Measurements from ENCODE around the gene KRTAP19-2. TPM values are rescaled to one million over a fixed set of nuclear protein-coding genes. Genes with fewer than 3 reads are reported as not detected.

KRTAP19-2 gene, protein sequence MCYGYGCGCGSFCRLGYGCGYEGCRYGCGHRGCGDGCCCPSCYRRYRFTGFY
- total RNA-seq (not detected), polyA plus RNA-seq (not detected)

DNA sequence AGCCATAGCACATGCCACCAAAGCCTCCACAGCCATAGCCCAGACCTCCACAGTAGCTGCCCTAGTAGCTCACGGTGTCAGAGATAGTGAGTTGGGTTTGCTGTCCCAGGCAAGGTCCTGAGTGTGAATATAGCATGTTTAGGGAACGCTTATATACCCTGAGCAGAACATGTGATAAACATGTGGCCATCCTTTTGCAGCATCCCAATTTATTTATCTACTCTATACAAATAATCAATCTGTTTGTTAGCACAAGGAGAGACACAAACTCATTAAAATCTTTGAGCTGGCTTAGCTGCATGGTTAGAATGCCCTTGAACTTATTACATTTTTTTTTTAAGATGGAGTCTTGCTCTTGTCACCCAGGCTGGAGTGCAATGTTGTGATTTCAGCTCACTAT, at the start of gene KRTAP19-2:
Gene KRTAP19-2 (minus strand): TSS at position 101 of the 400 bp plus-strand sequence. CDS start 88 bp downstream, at position 13.
- Histone ChIP-seq H3K4me1 (ENCODE audit: control insufficient read depth in 4 of 4, insufficient read depth in 4 of 4, low read length in 3 of 4) (no peaks in the 10 kb centered on the region), H3K9me3 (ENCODE audit: control insufficient read depth in 4 of 4, low read length in 3 of 4) (peaks cover 0 to 2% (median under 1%) of the 10 kb centered on the region in 4 donors), H3K27me3 (ENCODE audit: control insufficient read depth in 4 of 4, insufficient read depth in 4 of 4, low read length in 3 of 4) (no peaks in the 10 kb centered on the region), H3K4me3 (ENCODE audit: low read depth in 1 of 3, low read length in 3 of 3) (no peak within 1 kb of the TSS), H3K36me3 (ENCODE audit: control insufficient read depth in 4 of 4, insufficient read depth in 3 of 4, low read depth in 1 of 4, low read length in 3 of 4) (no peaks in the 10 kb centered on the region), H3K9ac (ENCODE audit: low read depth in 1 of 2, low read length in 2 of 2) (no peak within 1 kb of the TSS), H3K27ac (ENCODE audit: low read depth in 1 of 2, low read length in 2 of 2) (no peak within 1 kb of the TSS)
- TF ChIP-seq, protein P1, sequence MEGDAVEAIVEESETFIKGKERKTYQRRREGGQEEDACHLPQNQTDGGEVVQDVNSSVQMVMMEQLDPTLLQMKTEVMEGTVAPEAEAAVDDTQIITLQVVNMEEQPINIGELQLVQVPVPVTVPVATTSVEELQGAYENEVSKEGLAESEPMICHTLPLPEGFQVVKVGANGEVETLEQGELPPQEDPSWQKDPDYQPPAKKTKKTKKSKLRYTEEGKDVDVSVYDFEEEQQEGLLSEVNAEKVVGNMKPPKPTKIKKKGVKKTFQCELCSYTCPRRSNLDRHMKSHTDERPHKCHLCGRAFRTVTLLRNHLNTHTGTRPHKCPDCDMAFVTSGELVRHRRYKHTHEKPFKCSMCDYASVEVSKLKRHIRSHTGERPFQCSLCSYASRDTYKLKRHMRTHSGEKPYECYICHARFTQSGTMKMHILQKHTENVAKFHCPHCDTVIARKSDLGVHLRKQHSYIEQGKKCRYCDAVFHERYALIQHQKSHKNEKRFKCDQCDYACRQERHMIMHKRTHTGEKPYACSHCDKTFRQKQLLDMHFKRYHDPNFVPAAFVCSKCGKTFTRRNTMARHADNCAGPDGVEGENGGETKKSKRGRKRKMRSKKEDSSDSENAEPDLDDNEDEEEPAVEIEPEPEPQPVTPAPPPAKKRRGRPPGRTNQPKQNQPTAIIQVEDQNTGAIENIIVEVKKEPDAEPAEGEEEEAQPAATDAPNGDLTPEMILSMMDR (IDR thresholded peaks at IDR 0.05; ENCODE audit: low read depth, low read length, missing input control), result no peak
- TF ChIP-seq TAF1 (conservative IDR thresholded peaks at IDR 0.05) (no peak), FOXA2 (IDR thresholded peaks at IDR 0.05) (no peak), RXRA (IDR thresholded peaks at IDR 0.05) (no peak), GABPA (IDR thresholded peaks at IDR 0.05 in 1 of 2, conservative IDR thresholded peaks at IDR 0.05 in 1 of 2) (no peak)
- TF ChIP-seq, protein P2, sequence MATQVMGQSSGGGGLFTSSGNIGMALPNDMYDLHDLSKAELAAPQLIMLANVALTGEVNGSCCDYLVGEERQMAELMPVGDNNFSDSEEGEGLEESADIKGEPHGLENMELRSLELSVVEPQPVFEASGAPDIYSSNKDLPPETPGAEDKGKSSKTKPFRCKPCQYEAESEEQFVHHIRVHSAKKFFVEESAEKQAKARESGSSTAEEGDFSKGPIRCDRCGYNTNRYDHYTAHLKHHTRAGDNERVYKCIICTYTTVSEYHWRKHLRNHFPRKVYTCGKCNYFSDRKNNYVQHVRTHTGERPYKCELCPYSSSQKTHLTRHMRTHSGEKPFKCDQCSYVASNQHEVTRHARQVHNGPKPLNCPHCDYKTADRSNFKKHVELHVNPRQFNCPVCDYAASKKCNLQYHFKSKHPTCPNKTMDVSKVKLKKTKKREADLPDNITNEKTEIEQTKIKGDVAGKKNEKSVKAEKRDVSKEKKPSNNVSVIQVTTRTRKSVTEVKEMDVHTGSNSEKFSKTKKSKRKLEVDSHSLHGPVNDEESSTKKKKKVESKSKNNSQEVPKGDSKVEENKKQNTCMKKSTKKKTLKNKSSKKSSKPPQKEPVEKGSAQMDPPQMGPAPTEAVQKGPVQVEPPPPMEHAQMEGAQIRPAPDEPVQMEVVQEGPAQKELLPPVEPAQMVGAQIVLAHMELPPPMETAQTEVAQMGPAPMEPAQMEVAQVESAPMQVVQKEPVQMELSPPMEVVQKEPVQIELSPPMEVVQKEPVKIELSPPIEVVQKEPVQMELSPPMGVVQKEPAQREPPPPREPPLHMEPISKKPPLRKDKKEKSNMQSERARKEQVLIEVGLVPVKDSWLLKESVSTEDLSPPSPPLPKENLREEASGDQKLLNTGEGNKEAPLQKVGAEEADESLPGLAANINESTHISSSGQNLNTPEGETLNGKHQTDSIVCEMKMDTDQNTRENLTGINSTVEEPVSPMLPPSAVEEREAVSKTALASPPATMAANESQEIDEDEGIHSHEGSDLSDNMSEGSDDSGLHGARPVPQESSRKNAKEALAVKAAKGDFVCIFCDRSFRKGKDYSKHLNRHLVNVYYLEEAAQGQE (IDR thresholded peaks at IDR 0.05), result no peak
- TF ChIP-seq, protein P3, sequence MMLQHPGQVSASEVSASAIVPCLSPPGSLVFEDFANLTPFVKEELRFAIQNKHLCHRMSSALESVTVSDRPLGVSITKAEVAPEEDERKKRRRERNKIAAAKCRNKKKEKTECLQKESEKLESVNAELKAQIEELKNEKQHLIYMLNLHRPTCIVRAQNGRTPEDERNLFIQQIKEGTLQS (IDR thresholded peaks at IDR 0.05), result no peak
- no peak for DNase-seq (ENCODE audit: low spot score)
- 77% methylated on average over 2 of the region's 2 CpGs for whole genome bisulfite sequencing

DNA sequence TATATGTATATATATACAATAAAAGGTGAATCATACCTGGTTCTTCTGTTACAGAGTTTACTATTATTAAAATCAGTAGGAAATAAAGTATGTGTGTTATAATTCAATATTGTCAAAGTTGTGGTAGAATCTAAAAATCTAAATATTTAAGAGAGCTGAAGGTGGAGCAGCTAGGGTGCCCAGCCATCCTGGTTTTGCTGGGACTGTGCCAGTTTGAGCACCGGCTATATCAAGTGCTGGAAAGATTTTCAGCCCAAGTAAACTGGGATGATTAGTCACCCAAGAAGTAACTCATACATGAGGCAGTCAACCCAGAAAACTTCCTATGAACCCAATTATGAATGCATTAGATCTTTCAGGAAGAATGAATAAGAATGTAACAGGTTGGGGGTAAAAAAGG, 31.6 kb upstream of the KRTAP19-2 start:
- H3K9ac ChIP-seq (ENCODE audit: low read depth in 1 of 2, low read length in 2 of 2), result no peak overlapping the region
- H3K4me3 ChIP-seq (ENCODE audit: low read depth in 1 of 3, low read length in 3 of 3), result no peak overlapping the region
- H3K9me3 ChIP-seq (ENCODE audit: control insufficient read depth in 4 of 4, low read length in 3 of 4), result no peaks in the 10 kb centered on the region
- DNase-seq (ENCODE audit: low spot score), result no peak
- 65% methylated on average over 1 of the region's 1 CpG for WGBS
- TF ChIP-seq, protein P3 (IDR thresholded peaks at IDR 0.05), result no peak
- H3K4me1 ChIP-seq (ENCODE audit: control insufficient read depth in 4 of 4, insufficient read depth in 4 of 4, low read length in 3 of 4), result no peaks in the 10 kb centered on the region
- H3K36me3 ChIP-seq (ENCODE audit: control insufficient read depth in 4 of 4, insufficient read depth in 3 of 4, low read depth in 1 of 4, low read length in 3 of 4), result peaks cover 0 to 2% (median 0%) of the 10 kb centered on the region in 4 donors
- H3K27me3 ChIP-seq (ENCODE audit: control insufficient read depth in 4 of 4, insufficient read depth in 4 of 4, low read length in 3 of 4), result no peaks in the 10 kb centered on the region
- H3K27ac ChIP-seq (ENCODE audit: low read depth in 1 of 2, low read length in 2 of 2), result no peak overlapping the region

DNA sequence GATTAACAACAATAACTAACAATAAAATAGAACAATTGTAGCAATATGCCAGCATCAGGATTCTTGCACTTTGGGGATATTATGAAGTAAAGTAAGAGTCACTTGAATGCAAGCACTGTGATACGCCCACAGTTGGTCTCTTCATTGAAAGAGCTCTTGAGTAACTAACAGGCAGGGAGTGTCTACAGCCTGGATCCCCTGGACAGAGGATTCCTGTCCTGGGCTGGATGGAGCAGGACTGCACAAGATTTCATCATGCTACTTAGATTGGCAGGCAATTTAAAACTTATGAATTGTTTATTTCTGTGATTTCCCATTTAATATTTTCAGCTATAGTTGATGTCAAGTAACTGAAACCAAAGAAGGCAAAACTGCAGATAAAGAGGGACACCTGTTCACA, 28.4 kb upstream of the KRTAP19-2 start:
- no peaks in the 10 kb centered on the region for H3K4me1 ChIP-seq (ENCODE audit: control insufficient read depth in 4 of 4, insufficient read depth in 4 of 4, low read length in 3 of 4)
- DNase-seq (ENCODE audit: low spot score), result no peak
- H3K27me3 ChIP-seq (ENCODE audit: control insufficient read depth in 4 of 4, insufficient read depth in 4 of 4, low read length in 3 of 4), result no peaks in the 10 kb centered on the region
- H3K9me3 ChIP-seq (ENCODE audit: control insufficient read depth in 4 of 4, low read length in 3 of 4), result no peaks in the 10 kb centered on the region
- H3K27ac ChIP-seq (ENCODE audit: low read depth in 1 of 2, low read length in 2 of 2), result no peak overlapping the region
- 76% methylated on average over 1 of the region's 1 CpG for WGBS
- no peak for TF ChIP-seq SP1 (IDR thresholded peaks at IDR 0.05)
- TF ChIP-seq, protein P2 (IDR thresholded peaks at IDR 0.05), result no peak
- TF ChIP-seq, protein P4, sequence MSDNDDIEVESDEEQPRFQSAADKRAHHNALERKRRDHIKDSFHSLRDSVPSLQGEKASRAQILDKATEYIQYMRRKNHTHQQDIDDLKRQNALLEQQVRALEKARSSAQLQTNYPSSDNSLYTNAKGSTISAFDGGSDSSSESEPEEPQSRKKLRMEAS (IDR thresholded peaks at IDR 0.05), result no peak
- TF ChIP-seq, protein P1 (IDR thresholded peaks at IDR 0.05; ENCODE audit: low read depth, low read length, missing input control), result no peak
- no peak for TF ChIP-seq HNF4G (IDR thresholded peaks at IDR 0.05)
- no peak for TF ChIP-seq FOXA1 (IDR thresholded peaks at IDR 0.05)
- no peak for TF ChIP-seq RXRA (IDR thresholded peaks at IDR 0.05)
- TF ChIP-seq YY1 (IDR thresholded peaks at IDR 0.05), result no peak
- TF ChIP-seq JUND (IDR thresholded peaks at IDR 0.05), result no peak
- TF ChIP-seq RAD21 (IDR thresholded peaks at IDR 0.05), result no peak
- TF ChIP-seq, protein P3 (IDR thresholded peaks at IDR 0.05), result no peak
- H3K9ac ChIP-seq (ENCODE audit: low read depth in 1 of 2, low read length in 2 of 2), result no peak overlapping the region
- H3K36me3 ChIP-seq (ENCODE audit: control insufficient read depth in 4 of 4, insufficient read depth in 3 of 4, low read depth in 1 of 4, low read length in 3 of 4), result no peaks in the 10 kb centered on the region
- H3K4me3 ChIP-seq (ENCODE audit: low read depth in 1 of 3, low read length in 3 of 3), result no peak overlapping the region

All from liver (tissue), 9 donors.